Measurements from ENCODE around the gene ACTBL2.
"Not testable (repeated sequence)": the region's sequence is repeated elsewhere in the genome, so short reads cannot be mapped to it uniquely, and the experiment has no call there.

The ACTBL2 gene

GRCh38 chr5:57482671-57483106 is at the start of gene ACTBL2:
Gene ACTBL2 (minus strand): TSS chr5:57482811. CDS start chr5:57482707, 104 bp downstream.
- DNase-seq (ENCODE audit: low read depth, low spot score): no peak

DNA sequence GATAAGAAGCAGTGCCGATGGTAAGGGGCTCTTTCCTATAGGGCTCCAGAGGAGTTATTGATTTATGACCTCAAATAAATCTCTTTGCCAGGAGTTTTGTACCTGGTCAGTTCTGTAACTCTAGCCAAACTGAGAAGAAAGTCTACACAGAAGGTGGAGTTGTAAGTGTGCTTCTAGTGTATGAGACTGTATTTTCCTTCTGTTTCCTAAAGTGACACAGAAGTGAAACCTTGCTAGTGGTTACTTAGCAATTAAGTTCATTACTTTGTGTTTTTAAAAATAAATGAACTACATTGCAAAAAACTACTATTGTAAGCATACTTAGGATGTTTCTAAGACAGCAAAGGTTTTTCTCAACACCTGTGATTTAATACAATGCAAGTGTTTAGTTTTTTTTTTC is 48.7 kb upstream of the ACTBL2 start:
- DNase-seq (ENCODE audit: low read depth, low spot score): no peak

DNA sequence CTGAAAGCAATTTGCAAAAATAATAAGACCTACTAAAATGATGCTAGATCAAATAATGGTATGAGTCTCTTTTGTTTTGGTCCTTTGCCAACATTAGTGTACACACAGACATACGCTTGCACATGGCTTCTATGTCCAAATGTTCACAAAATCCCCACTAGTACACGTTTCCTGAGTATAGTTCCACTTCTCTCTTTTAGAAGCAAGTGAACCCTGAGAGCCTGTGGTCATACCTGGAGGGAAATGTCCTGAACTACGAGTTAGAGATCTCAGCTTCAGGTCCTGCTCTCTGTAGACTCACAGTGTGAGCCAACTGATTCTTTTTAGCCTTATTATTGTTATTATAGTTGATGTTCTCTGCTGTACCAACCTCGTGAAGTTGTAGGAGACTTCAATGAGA is 47.3 kb upstream of the ACTBL2 start:
- no peak for DNase-seq (ENCODE audit: low read depth, low spot score)

- DNase-seq (ENCODE audit: low read depth, low spot score): no peak
These were observed 45.3 kb upstream of the ACTBL2 start for GRCh38 chr5:57527870-57528269.

GRCh38 chr5:57524348-57525060 is 41.9 kb upstream of the ACTBL2 start:
- DNase-seq (ENCODE audit: low read depth, low spot score): no peak

GRCh38 chr5:57522477-57522876 is 39.9 kb upstream of the ACTBL2 start:
- not testable (repeated sequence) for DNase-seq (ENCODE audit: low read depth, low spot score)

GRCh38 chr5:57518415-57518814 is 35.8 kb upstream of the ACTBL2 start:
- not testable (repeated sequence) for DNase-seq (ENCODE audit: low read depth, low spot score)

GRCh38 chr5:57517250-57517649 is 34.6 kb upstream of the ACTBL2 start:
- DNase-seq (ENCODE audit: low read depth, low spot score): no peak

GRCh38 chr5:57513785-57514184 is 31.2 kb upstream of the ACTBL2 start:
- DNase-seq (ENCODE audit: low read depth, low spot score): no peak

- DNase-seq (ENCODE audit: low read depth, low spot score): no peak
These were observed 28.7 kb upstream of the ACTBL2 start for GRCh38 chr5:57511321-57511720.

DNA sequence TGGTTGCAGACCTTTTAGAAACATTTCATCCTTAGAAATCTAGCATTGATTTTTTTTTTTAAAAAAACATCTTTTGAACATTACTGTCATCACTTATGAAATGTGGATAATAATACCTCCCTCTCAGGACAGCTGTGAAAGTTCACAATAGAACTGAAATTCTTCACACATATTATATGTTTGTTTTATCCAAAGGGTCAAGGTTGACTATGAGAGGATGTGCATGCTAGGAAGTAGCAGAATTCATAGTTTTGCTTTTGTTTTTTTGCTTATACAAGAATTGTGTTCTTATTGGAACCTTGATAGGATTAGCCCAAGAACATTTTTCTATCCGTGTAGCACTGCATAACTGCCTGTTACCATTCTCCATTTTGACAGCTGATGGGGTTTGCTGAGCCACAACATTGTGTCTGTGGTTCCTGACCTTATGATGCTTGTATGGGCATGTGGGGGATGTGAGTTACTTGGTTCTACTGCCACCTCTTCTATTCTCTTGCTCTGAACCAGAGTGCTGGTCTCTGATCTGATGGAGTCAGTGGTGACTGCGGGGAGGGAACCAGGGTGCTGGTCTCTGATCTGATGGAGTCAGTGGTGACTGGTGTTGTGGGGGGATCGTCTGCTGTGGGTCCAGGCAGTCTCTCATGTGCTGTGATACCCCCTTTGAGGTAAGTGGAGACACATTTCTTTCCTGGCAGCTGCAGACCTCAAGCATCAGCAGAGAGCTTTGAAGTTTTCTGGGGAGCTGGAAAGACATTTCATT is 27.1 kb upstream of the ACTBL2 start:
- DNase-seq (ENCODE audit: low read depth, low spot score): no peak

DNA sequence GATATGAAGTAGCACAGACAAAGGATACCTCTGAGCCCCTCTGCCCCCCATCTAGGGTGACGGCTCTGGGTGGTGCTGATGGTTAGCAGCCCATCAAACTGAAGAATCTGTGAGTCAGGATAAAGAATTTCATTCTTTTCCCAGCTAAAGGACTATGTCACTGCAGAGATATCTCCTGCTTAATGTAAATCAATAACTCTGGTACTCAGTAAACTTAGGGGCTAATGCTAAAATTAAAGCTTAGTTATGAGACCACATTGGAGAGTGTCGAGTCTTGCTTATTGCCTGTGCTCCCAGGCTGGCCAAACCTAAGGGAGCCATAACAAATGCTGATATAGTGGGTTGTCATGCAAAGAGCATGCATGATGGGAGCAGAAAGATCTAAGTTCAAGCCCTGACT is 25.6 kb upstream of the ACTBL2 start:
- no peak for DNase-seq (ENCODE audit: low read depth, low spot score)

DNA sequence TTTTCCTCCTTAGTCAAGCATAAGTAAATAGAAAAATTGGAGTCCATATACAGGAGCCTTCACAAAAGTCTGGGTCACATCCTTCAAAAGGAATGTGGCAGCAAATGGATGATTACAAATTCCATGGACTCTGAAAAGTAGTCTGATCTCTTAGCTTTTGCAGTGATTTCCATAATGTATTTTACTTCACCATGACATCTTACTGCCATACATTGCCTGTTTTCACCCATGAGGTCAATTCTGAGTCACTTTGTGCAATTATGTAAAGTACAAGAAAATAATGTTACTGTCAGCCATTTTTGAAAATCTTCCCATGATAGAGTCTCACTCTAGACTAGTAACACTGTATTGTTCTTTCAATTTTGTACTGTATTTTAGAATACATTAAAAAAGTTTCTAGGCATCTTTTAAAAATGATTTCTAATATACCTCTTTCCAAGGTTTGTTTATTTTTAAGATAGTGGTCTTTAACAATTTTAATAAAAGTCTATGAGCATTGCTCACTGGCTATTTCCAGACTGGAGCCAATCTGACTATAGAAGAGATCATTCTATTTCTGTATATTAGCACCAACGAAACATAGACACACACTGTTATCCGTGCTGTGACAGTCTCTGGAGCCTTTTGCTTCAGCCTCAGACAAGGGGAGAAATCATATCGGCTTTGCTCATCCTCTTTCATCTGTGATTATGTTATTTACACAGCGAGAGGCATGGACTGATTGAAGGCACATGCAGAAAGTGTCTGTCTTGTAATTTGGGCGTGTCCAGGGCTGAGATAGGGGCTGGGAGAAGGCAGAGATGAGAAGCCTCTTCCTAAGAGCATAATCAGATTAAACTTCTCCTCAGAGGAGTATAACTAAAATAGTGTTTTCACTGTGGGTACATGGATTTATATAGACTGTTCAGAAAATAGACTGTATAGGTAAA is 22.9 kb upstream of the ACTBL2 start:
- DNase-seq (ENCODE audit: low read depth, low spot score): no peak

- DNase-seq (ENCODE audit: low read depth, low spot score): no peak
These were observed 21.7 kb upstream of the ACTBL2 start for GRCh38 chr5:57504357-57504756.

DNA sequence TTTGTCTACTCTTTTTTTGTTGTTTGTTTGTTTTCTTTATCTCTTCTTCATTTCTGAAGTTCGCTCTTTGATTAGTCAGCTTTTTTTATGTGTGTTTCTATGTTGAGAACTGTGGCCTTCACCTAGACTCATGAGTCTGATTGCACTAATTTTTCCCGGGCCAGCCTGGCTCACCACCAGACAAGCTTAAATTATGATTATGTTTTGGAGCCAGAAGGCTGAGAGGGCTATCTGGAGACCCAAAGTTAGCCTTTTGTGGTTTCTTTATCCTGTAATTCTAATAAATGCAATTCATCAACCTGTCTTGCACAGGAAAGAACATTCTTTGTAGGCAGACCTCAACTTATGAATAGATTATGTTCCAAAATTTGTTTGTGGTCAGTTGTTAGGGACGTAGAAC is 20.8 kb upstream of the ACTBL2 start:
- no peak for DNase-seq (ENCODE audit: low read depth, low spot score)

- DNase-seq (ENCODE audit: low read depth, low spot score): no peak
These were observed 19.0 kb upstream of the ACTBL2 start for GRCh38 chr5:57501414-57502201.

GRCh38 chr5:57499262-57500050 is 16.8 kb upstream of the ACTBL2 start:
- no peak for DNase-seq (ENCODE audit: low read depth, low spot score)

- no peak for DNase-seq (ENCODE audit: low read depth, low spot score)
These were observed 15.1 kb upstream of the ACTBL2 start for GRCh38 chr5:57497733-57498132.

GRCh38 chr5:57495285-57496086 is 12.9 kb upstream of the ACTBL2 start:
- DNase-seq (ENCODE audit: low read depth, low spot score): no peak

Measured in activated CD4-positive, CD25-positive, alpha-beta regulatory T cell treated with anti-CD3 and anti-CD28 coated beads, Interleukin-2, amount 50 U/mL, for 16 hours (primary cell).